GM18526 (cell line): ENCODE results near the gene BSDC1.

Source experiments
- POLR2A ChIP-seq: IDR thresholded peaks from 3 replicates; pipeline ENCODE4 v1.6.1; 2011; ENCODE audit not compliant: insufficient read length; ENCODE audit errors: extremely low read depth

The BSDC1 gene

DNA sequence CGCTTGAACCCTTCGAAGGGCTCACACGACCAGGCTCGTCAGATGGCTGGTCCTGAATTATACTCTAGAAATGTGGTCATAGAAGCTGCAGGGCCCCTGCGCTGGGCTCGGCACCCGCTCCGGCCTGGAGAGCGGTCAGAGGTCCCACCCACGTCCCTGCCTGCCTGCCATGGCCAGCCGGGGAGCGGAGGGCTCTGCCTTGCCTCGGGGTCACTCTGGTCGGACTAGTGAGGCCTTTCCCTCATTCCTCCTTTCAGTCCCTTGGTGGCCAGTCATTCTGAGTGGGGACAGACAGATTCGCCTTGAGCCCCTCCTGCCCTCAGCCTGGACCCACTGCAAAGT, 57.7 kb downstream of the BSDC1 start:
- TF ChIP-seq POLR2A, result no peak

DNA sequence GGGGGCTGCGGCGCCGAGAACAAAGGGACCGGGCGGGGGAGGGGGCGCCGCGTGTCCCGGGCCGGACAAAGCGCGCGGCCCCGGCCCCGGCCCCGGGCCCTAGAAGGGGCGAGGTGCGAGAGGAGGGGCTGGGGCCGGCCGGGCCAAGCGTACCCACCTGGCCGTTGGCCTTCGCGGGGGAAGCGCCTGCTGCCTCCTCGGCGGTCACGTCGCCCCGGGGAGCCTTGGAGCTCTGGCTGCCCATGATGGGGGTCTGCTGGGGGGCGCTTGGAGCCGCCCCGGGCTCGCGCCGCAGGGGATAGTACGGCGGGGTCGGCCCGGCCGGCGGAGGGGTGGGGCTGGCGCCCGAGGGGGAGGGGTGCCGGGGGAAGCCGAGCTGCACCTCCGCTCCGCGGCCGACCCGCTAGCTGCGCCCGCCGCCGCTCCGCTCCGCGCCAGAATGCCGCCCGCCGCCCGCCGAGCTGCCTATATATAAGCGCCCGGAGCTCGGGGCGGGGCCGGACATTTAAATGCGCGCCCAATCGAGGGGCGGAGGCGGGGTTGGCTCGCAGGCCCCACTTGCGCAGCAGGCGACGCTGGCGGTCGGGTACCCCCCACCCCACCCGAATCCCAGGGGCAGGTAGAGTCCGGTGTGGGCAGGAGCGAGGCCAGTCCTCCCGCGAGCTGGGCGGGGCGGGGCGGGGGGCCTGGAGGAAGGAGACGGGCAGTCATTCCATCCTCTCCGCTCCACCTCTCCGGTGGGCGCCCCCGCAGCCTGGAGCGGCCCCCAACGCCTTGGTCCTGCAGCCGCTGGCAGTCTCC, 58.3 kb downstream of the BSDC1 start, which contains the start of gene MARCKSL1:
Gene MARCKSL1 (minus strand): TSS at position 444 of the 801 bp plus-strand sequence. CDS start 200 bp downstream, at position 244.
- peak; percentile 99 for TF ChIP-seq POLR2A

DNA sequence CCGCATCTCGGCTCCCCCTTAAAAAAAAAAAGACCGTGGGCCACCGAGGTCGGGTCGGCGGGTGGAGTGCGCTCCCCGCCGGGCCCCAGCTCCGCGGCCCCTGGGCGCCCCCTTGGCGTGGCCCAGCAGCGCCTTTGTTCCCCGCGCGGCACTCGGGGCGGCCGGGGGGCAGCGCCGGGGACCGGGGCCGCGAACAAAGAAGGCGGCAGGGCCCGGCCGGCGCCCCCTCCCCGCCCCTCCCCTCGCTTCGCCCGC, 58.8 kb downstream of the BSDC1 start:
- no peak for TF ChIP-seq POLR2A

- TF ChIP-seq POLR2A, result no peak
Measured at GRCh38 chr1:32334864-32335534, 59.2 kb downstream of the BSDC1 start.

- no peak for TF ChIP-seq POLR2A
Measured at GRCh38 chr1:32334274-32334861, 59.9 kb downstream of the BSDC1 start.

DNA sequence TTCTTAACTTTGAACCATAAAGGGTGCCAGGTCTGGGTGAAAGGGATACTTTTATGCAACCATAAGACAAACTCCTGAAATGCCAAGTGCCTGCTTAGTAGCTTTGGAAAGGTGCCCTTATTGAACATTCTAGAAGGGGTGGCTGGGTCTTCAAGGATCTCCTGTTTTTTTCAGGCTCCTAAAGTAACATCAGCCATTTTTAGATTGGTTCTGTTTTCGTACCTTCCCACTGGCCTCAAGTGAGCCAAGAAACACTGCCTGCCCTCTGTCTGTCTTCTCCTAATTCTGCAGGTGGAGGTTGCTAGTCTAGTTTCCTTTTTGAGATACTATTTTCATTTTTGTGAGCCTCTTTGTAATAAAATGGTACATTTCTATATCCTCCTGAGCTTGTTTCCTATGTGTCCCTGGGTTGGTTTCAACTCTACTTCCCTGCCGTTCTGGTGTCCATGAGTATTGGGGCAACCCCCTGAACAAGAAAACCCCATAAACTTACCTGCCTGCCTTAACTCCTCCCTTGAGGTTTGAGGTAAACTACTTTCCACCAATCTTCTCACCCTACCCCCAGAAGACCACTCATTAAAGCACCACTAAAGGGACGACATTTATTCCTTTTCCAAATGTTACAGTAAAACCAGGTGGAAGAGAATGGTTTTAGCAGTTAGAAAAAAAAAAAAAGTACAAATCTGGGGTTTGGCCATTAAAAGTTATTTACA, 60.8 kb downstream of the BSDC1 start:
- TF ChIP-seq POLR2A, result no peak

- TF ChIP-seq POLR2A, result peak; percentile 27
Measured at GRCh38 chr1:32332290-32333079, 61.8 kb downstream of the BSDC1 start.

DNA sequence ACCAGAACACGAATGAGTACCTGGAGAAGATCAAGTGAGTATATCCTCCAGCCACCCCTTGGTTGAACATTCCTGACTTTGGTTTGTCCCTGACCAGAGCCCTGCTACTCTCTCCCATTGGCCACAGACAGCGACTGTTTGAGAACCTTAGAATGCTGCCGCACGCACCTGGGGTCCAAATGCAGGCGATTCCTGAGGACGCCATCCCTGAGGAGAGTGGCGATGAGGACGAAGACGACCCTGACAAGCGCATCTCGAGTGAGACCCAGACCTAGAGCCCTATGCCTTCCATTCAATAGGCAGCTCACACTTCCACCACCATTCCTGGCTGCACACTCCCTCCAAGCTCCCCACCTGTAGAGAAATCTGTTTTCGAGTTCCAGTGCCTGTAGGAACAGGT, 62.7 kb downstream of the BSDC1 start:
- peak; percentile 26 for TF ChIP-seq POLR2A

DNA sequence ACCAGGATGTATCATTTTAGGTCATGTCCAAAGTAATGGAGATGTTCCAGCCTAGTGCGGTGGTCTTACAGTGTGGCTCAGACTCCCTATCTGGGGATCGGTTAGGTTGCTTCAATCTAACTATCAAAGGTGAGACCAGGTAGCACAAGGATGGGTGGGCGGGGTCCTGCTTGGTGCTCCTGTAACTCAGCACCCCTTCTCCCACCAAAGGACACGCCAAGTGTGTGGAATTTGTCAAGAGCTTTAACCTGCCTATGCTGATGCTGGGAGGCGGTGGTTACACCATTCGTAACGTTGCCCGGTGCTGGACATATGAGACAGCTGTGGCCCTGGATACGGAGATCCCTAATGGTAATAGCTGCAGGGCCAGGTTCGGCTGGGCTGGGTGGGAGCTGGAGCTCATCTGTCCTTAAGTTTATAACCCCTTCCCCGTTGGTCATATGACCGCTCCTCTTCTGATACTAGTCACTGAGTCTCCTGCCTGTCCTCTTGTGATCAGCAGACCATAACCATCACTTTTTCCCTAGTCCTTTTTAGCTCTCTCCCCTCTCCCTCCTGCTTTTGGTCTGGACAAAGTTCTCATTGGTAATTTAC, 63.6 kb downstream of the BSDC1 start:
- no peak for TF ChIP-seq POLR2A

GRCh38 chr1:32329931-32330466, 64.2 kb downstream of the BSDC1 start:
- no peak for TF ChIP-seq POLR2A

GRCh38 chr1:32327204-32327603, 67.0 kb downstream of the BSDC1 start:
- TF ChIP-seq POLR2A, result no peak

GRCh38 chr1:32321712-32322291, 72.4 kb downstream of the BSDC1 start:
- TF ChIP-seq POLR2A, result no peak

GRCh38 chr1:32318127-32318869, 75.9 kb downstream of the BSDC1 start:
- TF ChIP-seq POLR2A, result no peak
